Activated CD4-positive, alpha-beta T cell treated with anti-CD3 and anti-CD28 coated beads, Interleukin-2, amount 50 U/mL, for 1 hour (primary cell): Measurements from ENCODE around the gene TOR1AIP2.
A peak's percentile ranks its signal among the peaks of the same experiment; 100 is the strongest.

Source experiments
- DNase-seq: peaks from one replicate; pipeline ENCODE4 v3.0.0-alpha.2; 2020

The TOR1AIP2 gene

GRCh38 chr1:179825206-179825605 lies 52.4 kb downstream of the TOR1AIP2 start:
- DNase-seq: no peak

GRCh38 chr1:179824265-179824664 lies 53.3 kb downstream of the TOR1AIP2 start:
- no peak for DNase-seq

DNA sequence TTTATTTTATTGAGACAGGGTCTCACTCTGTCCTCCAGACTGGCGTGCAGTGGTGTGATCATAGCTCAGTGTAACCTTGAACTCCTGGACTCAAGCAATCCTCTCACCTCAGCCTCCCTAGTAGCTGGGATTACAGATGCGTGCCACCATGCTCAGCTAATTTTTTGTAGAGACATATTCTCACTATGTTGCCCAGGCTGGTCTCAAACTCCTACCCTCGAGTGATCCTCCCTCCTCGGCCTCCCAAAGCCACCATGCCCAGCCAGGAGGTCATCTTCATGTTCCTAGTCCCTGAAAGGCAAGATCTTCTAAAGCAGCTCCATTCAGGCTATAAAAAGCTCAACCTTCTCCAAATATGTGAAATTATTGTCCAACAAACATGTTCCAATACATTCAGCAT lies 53.9 kb downstream of the TOR1AIP2 start:
- no peak for DNase-seq

DNA sequence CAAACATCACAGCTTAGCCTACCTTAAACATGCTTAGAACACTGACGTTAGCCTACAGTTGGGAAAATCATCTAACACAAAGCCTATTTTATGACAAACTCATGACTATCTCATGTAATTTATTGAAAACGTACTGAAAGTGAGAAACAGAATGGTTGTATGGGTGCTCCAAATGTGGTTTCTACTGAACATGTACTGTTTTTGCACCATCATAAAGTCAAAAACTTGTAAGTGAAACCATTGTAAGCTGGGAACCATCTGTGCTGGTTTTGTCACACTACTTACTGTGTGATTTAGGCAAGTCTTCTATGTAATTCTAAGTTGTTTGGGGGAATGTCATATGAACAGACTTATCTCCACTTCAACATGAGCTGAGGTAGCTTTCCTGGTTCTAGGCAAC lies 55.5 kb downstream of the TOR1AIP2 start:
- no peak for DNase-seq

DNA sequence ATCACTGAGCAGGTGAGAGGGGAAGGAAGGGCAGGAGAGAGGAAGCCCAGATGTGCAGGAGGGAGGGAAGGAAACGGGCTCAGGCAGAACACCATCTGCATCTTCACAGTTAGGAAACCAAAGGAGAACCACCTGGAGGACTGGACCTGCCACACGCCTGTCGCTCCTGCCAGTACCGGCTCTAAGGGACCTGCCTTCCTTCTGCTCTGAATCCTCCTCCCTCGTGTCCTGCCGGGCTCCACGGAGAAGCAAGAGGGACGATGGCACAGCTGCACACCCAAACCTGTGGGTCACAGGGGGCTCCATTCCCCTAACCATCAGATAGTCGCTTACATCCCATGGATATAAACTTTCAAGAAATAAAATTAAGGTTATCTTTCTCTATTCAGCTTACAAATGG lies 56.1 kb downstream of the TOR1AIP2 start:
- DNase-seq: no peak

DNA sequence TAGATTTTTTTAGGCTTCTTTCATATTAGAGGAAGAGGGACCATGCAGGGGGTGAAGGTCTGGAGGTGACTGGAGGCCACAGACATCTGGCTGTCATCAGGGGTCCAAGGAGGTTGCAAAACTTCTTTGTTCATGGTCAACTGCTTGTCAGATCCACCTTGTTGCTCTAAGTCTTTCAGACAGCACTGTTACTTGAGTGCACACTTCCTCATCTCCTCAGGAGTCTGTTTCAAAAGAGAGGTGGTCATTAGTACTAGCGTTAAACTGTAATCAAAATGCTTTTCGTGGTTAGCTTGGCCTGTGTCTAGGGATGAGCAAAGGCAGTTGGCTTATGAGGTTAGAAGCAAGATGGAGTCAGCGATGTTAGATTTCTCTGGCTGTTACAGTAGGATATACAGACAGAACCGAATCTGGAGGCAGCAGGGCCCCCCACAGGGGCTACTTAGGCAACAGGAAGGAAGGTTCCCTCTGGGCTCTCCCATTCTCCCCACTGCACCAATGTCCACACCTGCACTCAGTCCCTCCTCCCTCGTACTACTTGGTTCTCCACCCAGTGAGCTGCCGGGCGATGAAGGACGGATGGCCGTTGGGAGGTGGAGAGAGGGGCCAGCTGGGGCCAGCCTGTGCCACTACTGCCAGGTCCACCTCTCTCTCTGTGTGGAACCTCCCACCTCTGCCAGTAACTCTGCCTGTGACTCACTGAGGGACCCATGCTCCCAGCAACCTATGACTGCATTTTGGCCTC lies 57.2 kb downstream of the TOR1AIP2 start:
- no peak for DNase-seq

DNA sequence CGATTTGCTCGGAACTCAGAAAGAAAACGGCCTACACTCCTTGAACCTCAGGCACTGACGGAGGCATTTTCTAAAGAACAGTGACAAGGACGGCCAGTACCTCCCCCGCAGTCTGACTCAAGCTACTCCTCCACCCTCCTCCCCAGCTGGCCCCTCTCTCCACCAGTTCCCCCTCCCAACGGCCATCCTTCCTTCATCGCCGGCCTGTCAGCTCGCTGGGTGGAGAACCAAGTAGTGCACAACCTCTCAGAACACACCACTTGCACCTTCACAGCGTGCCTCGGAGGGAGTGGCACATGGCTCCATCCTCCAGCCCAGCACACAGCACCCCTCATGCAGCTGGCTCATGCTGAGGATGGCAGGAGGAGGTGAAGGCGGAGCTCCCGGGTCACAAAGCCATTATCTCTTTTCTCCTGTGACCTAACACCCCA lies 58.8 kb downstream of the TOR1AIP2 start:
- DNase-seq: no peak

- DNase-seq: no peak
Observed at GRCh38 chr1:179818260-179818659, 59.3 kb downstream of the TOR1AIP2 start.

- DNase-seq: no peak
Observed at GRCh38 chr1:179817789-179818188, 59.8 kb downstream of the TOR1AIP2 start.

DNA sequence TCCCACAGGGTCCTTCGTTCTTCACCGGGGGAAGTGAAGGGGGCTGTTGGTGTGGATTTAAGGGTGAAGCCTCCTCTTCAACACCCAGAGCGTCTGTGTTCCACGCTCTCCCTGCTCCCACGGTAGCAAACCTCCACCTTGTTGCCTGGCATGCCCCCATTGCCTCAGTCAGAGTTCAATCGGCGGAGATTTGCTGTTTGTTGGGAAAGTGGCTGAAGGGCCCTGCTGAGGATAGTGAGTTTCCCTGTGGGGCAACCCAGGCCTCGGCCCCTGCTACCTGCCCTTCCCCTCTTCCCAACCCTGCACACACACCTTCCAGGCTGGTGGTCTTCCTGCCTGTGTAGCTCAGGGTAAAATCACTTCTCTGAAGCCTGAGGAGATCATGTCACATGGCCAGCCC lies 60.5 kb downstream of the TOR1AIP2 start:
- DNase-seq: no peak

GRCh38 chr1:179816196-179816960 lies 61.2 kb downstream of the TOR1AIP2 start:
- DNase-seq: no peak

DNA sequence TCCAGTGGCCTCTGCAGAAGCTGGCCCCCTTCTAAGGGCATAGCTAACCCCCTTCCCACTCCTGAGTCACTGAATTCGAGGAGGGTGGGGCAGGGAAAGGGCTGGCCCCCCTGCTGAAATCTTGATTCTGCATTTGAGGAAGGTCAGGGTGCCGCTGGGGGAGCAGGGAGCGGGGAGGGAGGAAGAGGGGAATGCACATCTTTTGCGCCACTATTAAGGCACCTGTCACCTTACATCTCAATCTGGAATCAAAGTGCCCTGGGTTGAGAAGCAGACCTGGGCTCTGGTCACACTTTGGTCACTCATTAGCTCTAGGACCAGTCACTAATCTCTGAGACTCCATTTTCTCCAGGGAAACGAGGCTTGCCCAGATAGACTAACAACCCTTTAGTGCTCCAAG lies 62.0 kb downstream of the TOR1AIP2 start:
- DNase-seq: no peak

DNA sequence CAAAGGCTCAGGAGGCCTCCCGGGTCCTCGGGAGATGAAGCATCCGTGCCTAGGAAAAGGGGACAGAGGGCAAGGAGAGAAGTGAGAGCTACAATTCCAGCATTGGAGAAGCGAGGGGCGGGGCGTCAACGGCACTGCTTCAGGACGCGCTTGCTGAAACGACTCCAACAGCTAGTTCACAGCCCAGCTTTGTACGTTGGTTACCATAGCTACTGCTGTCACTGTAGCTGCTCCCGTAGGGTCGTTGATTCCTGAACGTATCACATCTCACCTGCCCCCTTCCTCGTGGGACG lies 63.1 kb downstream of the TOR1AIP2 start:
- no peak for DNase-seq

DNA sequence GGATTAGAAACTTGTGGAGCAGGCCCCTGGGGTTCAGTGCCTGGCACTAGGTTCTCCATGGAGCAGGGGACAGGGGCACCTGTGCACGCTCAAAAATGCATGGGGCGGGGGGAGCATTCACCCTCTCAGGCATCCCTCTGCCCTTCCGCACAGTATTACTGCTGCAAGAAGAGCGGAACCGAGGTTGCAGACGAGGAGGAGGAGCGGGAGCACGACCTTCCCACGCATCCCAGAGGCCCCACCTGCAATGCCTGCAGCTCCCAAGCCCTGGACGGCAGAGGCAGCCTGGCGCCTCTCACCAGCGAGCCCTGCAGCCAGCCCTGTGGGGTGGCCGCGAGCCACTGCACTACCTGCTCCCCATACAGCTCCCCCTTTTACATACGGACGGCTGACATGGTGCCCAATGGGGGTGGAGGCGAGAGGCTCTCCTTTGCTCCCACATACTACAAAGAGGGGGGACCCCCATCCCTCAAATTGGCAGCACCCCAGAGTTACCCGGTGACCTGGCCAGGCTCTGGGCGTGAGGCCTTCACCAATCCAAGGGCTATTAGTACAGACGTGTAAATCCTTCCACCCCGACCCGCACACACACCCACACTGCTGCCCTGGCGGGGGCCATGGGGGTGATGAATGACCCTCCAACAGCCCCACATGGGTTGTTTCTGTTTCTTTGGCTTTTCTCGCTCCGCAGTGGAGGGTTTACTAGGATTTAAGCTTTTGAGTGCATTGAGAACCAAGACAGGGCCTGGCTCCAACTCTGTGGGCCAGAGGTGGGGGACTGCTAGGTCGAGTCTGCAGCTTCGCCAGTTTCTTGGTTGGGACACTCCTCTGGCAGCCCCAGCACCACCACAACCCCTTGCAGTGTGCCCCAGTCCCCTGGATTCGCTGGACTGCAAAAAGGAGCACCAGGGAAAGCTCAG lies 63.7 kb downstream of the TOR1AIP2 start:
- no peak for DNase-seq

GRCh38 chr1:179812501-179813292 lies 64.9 kb downstream of the TOR1AIP2 start:
- DNase-seq: no peak

- DNase-seq: no peak
Observed at GRCh38 chr1:179810367-179810715, 67.3 kb downstream of the TOR1AIP2 start.

DNA sequence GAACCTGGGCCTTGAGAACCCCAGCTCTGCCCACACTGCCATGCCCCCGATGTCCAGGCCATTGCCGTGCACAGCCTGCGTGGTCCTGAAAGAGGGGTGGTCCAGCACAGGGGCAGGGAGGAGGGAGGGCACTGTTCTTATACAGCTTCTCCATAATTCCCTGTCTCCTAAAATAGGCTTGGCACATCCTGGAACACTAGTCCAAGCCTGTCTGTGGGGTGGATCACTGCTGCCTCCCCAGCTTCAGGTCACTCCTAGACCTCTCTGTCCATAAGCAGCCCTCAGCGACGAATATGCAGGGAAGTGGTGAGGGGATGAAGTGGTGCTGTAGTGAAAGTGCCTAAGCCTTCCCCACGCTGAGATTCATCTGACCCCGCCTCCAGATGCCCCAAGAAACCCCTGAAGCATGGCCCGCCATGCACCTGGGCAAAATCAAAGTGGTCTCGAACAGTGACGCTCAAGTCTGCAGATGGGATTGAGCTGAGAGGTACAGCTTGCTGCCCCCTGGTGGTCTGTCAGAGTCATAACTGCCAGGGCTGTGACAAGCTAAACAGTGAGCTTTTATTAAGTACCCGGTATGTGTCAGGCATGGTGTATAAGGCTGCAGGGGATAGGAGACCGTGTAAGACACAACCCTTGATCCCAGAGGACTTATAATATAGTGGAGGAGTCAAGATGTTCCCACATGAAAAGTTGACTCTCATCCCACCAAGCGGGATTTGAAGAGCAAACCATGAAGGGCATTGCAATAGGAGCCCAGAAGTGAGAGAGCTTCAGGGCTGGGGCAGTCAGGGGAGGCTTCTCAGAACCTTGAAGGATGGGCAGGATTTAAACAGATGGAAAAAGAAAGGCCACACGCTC lies 67.9 kb downstream of the TOR1AIP2 start:
- DNase-seq: peak; percentile 70

- DNase-seq: no peak
Observed at GRCh38 chr1:179808503-179808902, 69.1 kb downstream of the TOR1AIP2 start.

GRCh38 chr1:179807691-179808485 lies 69.7 kb downstream of the TOR1AIP2 start:
- DNase-seq: no peak

GRCh38 chr1:179807291-179807690 lies 70.3 kb downstream of the TOR1AIP2 start:
- DNase-seq: no peak

GRCh38 chr1:179806333-179806732 lies 71.3 kb downstream of the TOR1AIP2 start:
- DNase-seq: no peak
